Anterior cingulate cortex (tissue), 58 donors: ENCODE results near the gene TBC1D14.
"Not testable (repeated sequence)": the region's sequence is repeated elsewhere in the genome, so short reads cannot be mapped to it uniquely, and the experiment has no call there.

Source experiments
- DNase-seq, 58 donors: peaks; one replicate each; lab custom pipeline; 2025; lab: John Stamatoyannopoulos, UW

The TBC1D14 gene

GRCh38 chr4:7068279-7068842 lies 158.7 kb downstream of the TBC1D14 start:
- DNase-seq = no peak

GRCh38 chr4:7068883-7069282 lies 159.3 kb downstream of the TBC1D14 start:
- no peak for DNase-seq

GRCh38 chr4:7070729-7071511 lies 161.3 kb downstream of the TBC1D14 start:
- DNase-seq = peak in 56 of 58 donors; percentile 19 to 83 (median 55)

- no peak for DNase-seq
Observed at GRCh38 chr4:7073059-7073458, 163.4 kb downstream of the TBC1D14 start.

- DNase-seq = peak in 9 of 58 donors; percentile 10 to 54 (median 32)
Observed at GRCh38 chr4:7073526-7074390, 164.1 kb downstream of the TBC1D14 start.

- DNase-seq = no peak
Observed at GRCh38 chr4:7074426-7074825, 164.8 kb downstream of the TBC1D14 start.

GRCh38 chr4:7075962-7076695 lies 166.5 kb downstream of the TBC1D14 start:
- DNase-seq = no peak

GRCh38 chr4:7076696-7077082 lies 167.1 kb downstream of the TBC1D14 start:
- no peak for DNase-seq

- no peak for DNase-seq
Observed at GRCh38 chr4:7077371-7077770, 167.7 kb downstream of the TBC1D14 start.

- DNase-seq = no peak
Observed at GRCh38 chr4:7078025-7078424, 168.4 kb downstream of the TBC1D14 start.

- DNase-seq = not testable (repeated sequence)
Observed at GRCh38 chr4:7079483-7079882, 169.9 kb downstream of the TBC1D14 start.

- not testable (repeated sequence) for DNase-seq
Observed at GRCh38 chr4:7079909-7080308, 170.3 kb downstream of the TBC1D14 start.
